GF-D8 (cell line): Measurements from ENCODE around the gene PLEKHA7.
"Not testable (repeated sequence)": the region's sequence is repeated elsewhere in the genome, so short reads cannot be mapped to it uniquely, and the experiment has no call there.

ENCODE experiments used
- DNase-seq: peaks from one replicate; lab custom pipeline; 2025; lab: John Stamatoyannopoulos, UW

Gene PLEKHA7

GRCh38 chr11:17014321-17014832, at the start of gene PLEKHA7:
PLEKHA7 (minus strand) TSS chr11:17014414; CDS start chr11:17014401, 13 bp downstream.
- no peak for DNase-seq

GRCh38 chr11:17063171-17064002, 49.2 kb upstream of the PLEKHA7 start:
- DNase-seq, result no peak

- DNase-seq, result not testable (repeated sequence)
These were observed 36.9 kb upstream of the PLEKHA7 start for GRCh38 chr11:17051146-17051545.

GRCh38 chr11:17048491-17048890, 34.3 kb upstream of the PLEKHA7 start:
- not testable (repeated sequence) for DNase-seq

GRCh38 chr11:17046690-17047089, 32.5 kb upstream of the PLEKHA7 start:
- no peak for DNase-seq

GRCh38 chr11:17036666-17037658, 22.7 kb upstream of the PLEKHA7 start:
- no peak for DNase-seq

- DNase-seq, result not testable (repeated sequence)
These were observed 19.8 kb upstream of the PLEKHA7 start for GRCh38 chr11:17034027-17034426.

GRCh38 chr11:17026487-17027082, 12.4 kb upstream of the PLEKHA7 start:
- DNase-seq, result no peak

- DNase-seq, result no peak
These were observed 10.7 kb upstream of the PLEKHA7 start for GRCh38 chr11:17024924-17025323.

GRCh38 chr11:17021511-17021910, 7.3 kb upstream of the PLEKHA7 start:
- DNase-seq, result no peak

- no peak for DNase-seq
These were observed 6.6 kb upstream of the PLEKHA7 start for GRCh38 chr11:17020831-17021230.

GRCh38 chr11:17019232-17019631, 5.0 kb upstream of the PLEKHA7 start:
- no peak for DNase-seq

- DNase-seq, result no peak
These were observed 1.5 kb upstream of the PLEKHA7 start for GRCh38 chr11:17015627-17016126.

- no peak for DNase-seq
These were observed 816 bp upstream of the PLEKHA7 start for GRCh38 chr11:17014833-17015626.

GRCh38 chr11:17013548-17014320, 480 bp downstream of the PLEKHA7 start:
- no peak for DNase-seq

- no peak for DNase-seq
These were observed 1.3 kb downstream of the PLEKHA7 start for GRCh38 chr11:17012712-17013547.

GRCh38 chr11:17012179-17012578, 2.0 kb downstream of the PLEKHA7 start:
- no peak for DNase-seq

- DNase-seq, result no peak
These were observed 3.3 kb downstream of the PLEKHA7 start for GRCh38 chr11:17010851-17011420.

- no peak for DNase-seq
These were observed 6.1 kb downstream of the PLEKHA7 start for GRCh38 chr11:17008099-17008498.
